22Rv1 (cell line): ENCODE results near the gene CNN1.

Experiments
- CTCF ChIP-seq: fragments of 450-650 bp; IDR thresholded peaks from 2 replicates; pipeline ENCODE4 v1.5.1; 2017; ENCODE audit warnings: mild to moderate bottlenecking
- ZFX ChIP-seq: fragments of 450-650 bp; IDR thresholded peaks from 2 replicates; pipeline ENCODE4 v1.6.1; 2017; ENCODE audit warnings: antibody characterized with exemption, borderline replicate concordance

- TF ChIP-seq CTCF (no peak), ZFX (no peak)
Observed at GRCh38 chr19:11489378-11489777, 49.3 kb upstream of the CNN1 start.
